Peyer's patch (tissue), 4 donors: ENCODE measurements around the gene BCKDK.

Experiments used
- POLR2A ChIP-seq, 2 donors: fragments of 450-650 bp; IDR thresholded peaks; one replicate each; pipeline ENCODE4 v1.5.1; 2017; ENCODE audit warnings: antibody characterized with exemption in 2 of 2, mild to moderate bottlenecking in 2 of 2, moderate library complexity in 2 of 2
- TF ChIP-seq, protein P1 (sequence below), 6 experiments: fragments of 450-650 bp in 4 of 6; fragments of 200-600 bp in 2 of 6; sonication (generic) in 1 of 6; IDR thresholded peaks; one replicate each; pipeline ENCODE4 v1.5.1; 2017 to 2019; ENCODE audit warnings: antibody characterized with exemption in 6 of 6, mild to moderate bottlenecking in 3 of 6, moderate library complexity in 1 of 6

DNA sequence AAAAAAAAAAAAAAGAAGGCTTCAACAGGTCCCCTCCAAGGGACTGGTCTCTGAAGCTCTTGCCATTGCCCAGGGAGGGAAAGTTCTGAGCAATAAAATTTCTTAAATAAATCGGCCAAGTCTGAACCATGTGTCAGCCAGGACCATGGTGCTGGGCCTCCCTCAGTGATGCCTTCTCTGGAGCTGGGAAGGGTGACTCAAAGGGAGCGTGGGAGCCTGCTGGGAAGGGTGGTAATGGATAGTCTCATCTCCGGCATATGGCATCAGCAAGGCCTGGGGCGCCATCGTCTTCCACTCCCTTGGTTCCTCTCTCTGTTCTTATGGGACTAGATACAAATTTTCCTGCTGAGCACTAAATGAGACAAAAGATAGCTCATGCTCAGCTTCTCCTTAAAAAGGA is 15.9 kb upstream of the BCKDK start:
- TF ChIP-seq, protein P1, sequence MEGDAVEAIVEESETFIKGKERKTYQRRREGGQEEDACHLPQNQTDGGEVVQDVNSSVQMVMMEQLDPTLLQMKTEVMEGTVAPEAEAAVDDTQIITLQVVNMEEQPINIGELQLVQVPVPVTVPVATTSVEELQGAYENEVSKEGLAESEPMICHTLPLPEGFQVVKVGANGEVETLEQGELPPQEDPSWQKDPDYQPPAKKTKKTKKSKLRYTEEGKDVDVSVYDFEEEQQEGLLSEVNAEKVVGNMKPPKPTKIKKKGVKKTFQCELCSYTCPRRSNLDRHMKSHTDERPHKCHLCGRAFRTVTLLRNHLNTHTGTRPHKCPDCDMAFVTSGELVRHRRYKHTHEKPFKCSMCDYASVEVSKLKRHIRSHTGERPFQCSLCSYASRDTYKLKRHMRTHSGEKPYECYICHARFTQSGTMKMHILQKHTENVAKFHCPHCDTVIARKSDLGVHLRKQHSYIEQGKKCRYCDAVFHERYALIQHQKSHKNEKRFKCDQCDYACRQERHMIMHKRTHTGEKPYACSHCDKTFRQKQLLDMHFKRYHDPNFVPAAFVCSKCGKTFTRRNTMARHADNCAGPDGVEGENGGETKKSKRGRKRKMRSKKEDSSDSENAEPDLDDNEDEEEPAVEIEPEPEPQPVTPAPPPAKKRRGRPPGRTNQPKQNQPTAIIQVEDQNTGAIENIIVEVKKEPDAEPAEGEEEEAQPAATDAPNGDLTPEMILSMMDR (IDR thresholded peaks at IDR 0.05): no peak
- TF ChIP-seq POLR2A (IDR thresholded peaks at IDR 0.05): no peak
